HepG2 (cell line): ENCODE results near the gene NUDT22. TPM values are rescaled to one million over a fixed set of nuclear protein-coding genes. Genes with fewer than 3 reads are reported as not detected.
A peak's percentile ranks its signal among the peaks of the same experiment; 100 is the strongest.

Experiments used
- BATF2 ChIP-seq: sonication (generic); formaldehyde crosslinking; IDR thresholded peaks from 2 replicates; pipeline ENCODE4 v1.8.0; 2022; ENCODE audit warnings: mild to moderate bottlenecking, missing genetic modification reagents, moderate library complexity
- CENPT ChIP-seq: sonication (generic); formaldehyde crosslinking; IDR thresholded peaks from 2 replicates; pipeline ENCODE4 v1.8.0; 2022; ENCODE audit warnings: low read depth, mild to moderate bottlenecking, moderate library complexity, missing genetic modification reagents
- PAXIP1 ChIP-seq: sonication (generic); formaldehyde crosslinking; conservative IDR thresholded peaks from 2 replicates; pipeline ENCODE4 v1.4.0; 2020; ENCODE audit warnings: mild to moderate bottlenecking, missing genetic modification reagents, moderate library complexity
- PTBP1 ChIP-seq: fragments of 200-400 bp; formaldehyde crosslinking; IDR thresholded peaks from 2 replicates; pipeline ENCODE4 v1.6.1; 2018; ENCODE audit warnings: low read length, low read depth; ENCODE audit not compliant: poor library complexity, severe bottlenecking
- SP4 ChIP-seq: sonication (generic); formaldehyde crosslinking; IDR thresholded peaks from 2 replicates; pipeline ENCODE4 v1.8.1; 2023; ENCODE audit warnings: mild to moderate bottlenecking, missing genetic modification reagents
- ZNF292 ChIP-seq: sonication (generic); formaldehyde crosslinking; IDR thresholded peaks from 2 replicates; pipeline ENCODE4 v1.8.1; 2022; ENCODE audit warnings: mild to moderate bottlenecking, low read depth, missing genetic modification reagents, borderline replicate concordance
- ZNF496 ChIP-seq: sonication (generic); formaldehyde crosslinking; IDR thresholded peaks from 2 replicates; pipeline ENCODE4 v1.8.1; 2023; ENCODE audit warnings: mild to moderate bottlenecking, moderate library complexity, missing genetic modification reagents; ENCODE audit not compliant: insufficient replicate concordance
- ZNF691 ChIP-seq: sonication (generic); formaldehyde crosslinking; IDR thresholded peaks from 2 replicates; pipeline ENCODE4 v1.4.0; 2020; ENCODE audit warnings: missing genetic modification reagents, low read depth, mild to moderate bottlenecking, borderline replicate concordance
- ZNF775 ChIP-seq: sonication (generic); formaldehyde crosslinking; IDR thresholded peaks from 2 replicates; pipeline ENCODE4 v1.4.0; 2020; ENCODE audit warnings: missing genetic modification reagents, mild to moderate bottlenecking, moderate library complexity, borderline replicate concordance
- polyA plus RNA-seq, 8 experiments: library from polyadenylated mRNA; depleted of rRNA in 3 of 8; stranded (reverse) in 7 of 8; unstranded in 1 of 8; fragments of >200 nt; fragmentation: Illumina TruSeq in 4 of 8; extraction: Trizol in 4 of 8; gene quantifications; 2 replicates each; pipeline versions ENCODE4 v1.2.1 to v1.2.3, GENCODE V29; 2011 to 2016; ENCODE audit warnings: low read depth in 4 of 8, missing spikeins in 1 of 8, mixed read lengths in 1 of 8; ENCODE audit not compliant: insufficient read depth in 1 of 8
- total RNA-seq, 5 experiments: library from RNA; depleted of rRNA; stranded (reverse); fragments of >200 nt; fragmentation: Illumina TruSeq; extraction: Trizol; gene quantifications; 2 replicates each; pipeline ENCODE4 v1.2.3, GENCODE V29; 2016; ENCODE audit warnings: low read depth in 1 of 5
- TF ChIP-seq, protein P1 (sequence below): sonication (generic); formaldehyde crosslinking; IDR thresholded peaks from 2 replicates; pipeline ENCODE4 v1.5.1; 2020; ENCODE audit warnings: mild to moderate bottlenecking, moderate library complexity, missing genetic modification reagents
- TF ChIP-seq, protein P2 (sequence below): sonication (generic); formaldehyde crosslinking; IDR thresholded peaks from 2 replicates; pipeline ENCODE4 v1.4.0; 2020; ENCODE audit warnings: missing genetic modification reagents

The NUDT22 gene
- total and polyA plus RNA-seq, 2 of the 13 experiments (the other 11 are each of a cell fraction or from before 2014, with no cell fraction given), result 33.5 to 39.8 TPM

- TF ChIP-seq ZNF691 (peak; percentile 94; the same call in 1 of the 2 replicates), ZNF496 (peak; percentile 19), PTBP1 (peak; percentile 68), ZNF292 (CRISPR knock-in tag) (no peak; the same call in 1 of the 2 replicates), PAXIP1 (CRISPR knock-in tag) (peak; percentile 58; the same call in 1 of the 2 replicates), CENPT (peak; percentile 88; the same call in 1 of the 2 replicates), ZNF775 (CRISPR knock-in tag) (peak; percentile 80), BATF2 (CRISPR knock-in tag) (peak; percentile 92), SP4 (peak; percentile 38)
- TF ChIP-seq, protein P1, sequence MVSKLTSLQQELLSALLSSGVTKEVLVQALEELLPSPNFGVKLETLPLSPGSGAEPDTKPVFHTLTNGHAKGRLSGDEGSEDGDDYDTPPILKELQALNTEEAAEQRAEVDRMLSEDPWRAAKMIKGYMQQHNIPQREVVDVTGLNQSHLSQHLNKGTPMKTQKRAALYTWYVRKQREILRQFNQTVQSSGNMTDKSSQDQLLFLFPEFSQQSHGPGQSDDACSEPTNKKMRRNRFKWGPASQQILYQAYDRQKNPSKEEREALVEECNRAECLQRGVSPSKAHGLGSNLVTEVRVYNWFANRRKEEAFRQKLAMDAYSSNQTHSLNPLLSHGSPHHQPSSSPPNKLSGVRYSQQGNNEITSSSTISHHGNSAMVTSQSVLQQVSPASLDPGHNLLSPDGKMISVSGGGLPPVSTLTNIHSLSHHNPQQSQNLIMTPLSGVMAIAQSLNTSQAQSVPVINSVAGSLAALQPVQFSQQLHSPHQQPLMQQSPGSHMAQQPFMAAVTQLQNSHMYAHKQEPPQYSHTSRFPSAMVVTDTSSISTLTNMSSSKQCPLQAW (CRISPR knock-in tag), result no peak; the same call in 1 of the 2 replicates
- TF ChIP-seq, protein P2, sequence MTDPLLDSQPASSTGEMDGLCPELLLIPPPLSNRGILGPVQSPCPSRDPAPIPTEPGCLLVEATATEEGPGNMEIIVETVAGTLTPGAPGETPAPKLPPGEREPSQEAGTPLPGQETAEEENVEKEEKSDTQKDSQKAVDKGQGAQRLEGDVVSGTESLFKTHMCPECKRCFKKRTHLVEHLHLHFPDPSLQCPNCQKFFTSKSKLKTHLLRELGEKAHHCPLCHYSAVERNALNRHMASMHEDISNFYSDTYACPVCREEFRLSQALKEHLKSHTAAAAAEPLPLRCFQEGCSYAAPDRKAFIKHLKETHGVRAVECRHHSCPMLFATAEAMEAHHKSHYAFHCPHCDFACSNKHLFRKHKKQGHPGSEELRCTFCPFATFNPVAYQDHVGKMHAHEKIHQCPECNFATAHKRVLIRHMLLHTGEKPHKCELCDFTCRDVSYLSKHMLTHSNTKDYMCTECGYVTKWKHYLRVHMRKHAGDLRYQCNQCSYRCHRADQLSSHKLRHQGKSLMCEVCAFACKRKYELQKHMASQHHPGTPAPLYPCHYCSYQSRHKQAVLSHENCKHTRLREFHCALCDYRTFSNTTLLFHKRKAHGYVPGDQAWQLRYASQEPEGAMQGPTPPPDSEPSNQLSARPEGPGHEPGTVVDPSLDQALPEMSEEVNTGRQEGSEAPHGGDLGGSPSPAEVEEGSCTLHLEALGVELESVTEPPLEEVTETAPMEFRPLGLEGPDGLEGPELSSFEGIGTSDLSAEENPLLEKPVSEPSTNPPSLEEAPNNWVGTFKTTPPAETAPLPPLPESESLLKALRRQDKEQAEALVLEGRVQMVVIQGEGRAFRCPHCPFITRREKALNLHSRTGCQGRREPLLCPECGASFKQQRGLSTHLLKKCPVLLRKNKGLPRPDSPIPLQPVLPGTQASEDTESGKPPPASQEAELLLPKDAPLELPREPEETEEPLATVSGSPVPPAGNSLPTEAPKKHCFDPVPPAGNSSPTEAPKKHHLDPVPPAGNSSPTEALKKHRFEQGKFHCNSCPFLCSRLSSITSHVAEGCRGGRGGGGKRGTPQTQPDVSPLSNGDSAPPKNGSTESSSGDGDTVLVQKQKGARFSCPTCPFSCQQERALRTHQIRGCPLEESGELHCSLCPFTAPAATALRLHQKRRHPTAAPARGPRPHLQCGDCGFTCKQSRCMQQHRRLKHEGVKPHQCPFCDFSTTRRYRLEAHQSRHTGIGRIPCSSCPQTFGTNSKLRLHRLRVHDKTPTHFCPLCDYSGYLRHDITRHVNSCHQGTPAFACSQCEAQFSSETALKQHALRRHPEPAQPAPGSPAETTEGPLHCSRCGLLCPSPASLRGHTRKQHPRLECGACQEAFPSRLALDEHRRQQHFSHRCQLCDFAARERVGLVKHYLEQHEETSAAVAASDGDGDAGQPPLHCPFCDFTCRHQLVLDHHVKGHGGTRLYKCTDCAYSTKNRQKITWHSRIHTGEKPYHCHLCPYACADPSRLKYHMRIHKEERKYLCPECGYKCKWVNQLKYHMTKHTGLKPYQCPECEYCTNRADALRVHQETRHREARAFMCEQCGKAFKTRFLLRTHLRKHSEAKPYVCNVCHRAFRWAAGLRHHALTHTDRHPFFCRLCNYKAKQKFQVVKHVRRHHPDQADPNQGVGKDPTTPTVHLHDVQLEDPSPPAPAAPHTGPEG, result peak; percentile 79; the same call in 1 of the 2 replicates
Observed at GRCh38 chr11:64185175-64185692, 40.8 kb upstream of the NUDT22 start (continued).
